HEK293T (cell line): ENCODE results near the gene SPAG16.

Source experiments
- CTBP1 ChIP-seq: fragments of 450-650 bp; IDR thresholded peaks from 2 replicates; pipeline ENCODE4 v1.6.1; 2016; ENCODE audit warnings: borderline replicate concordance
- FOXK2 ChIP-seq: fragments of 450-650 bp; IDR thresholded peaks from 2 replicates; pipeline ENCODE4 v1.6.1; 2016; ENCODE audit warnings: mild to moderate bottlenecking
- SP1 ChIP-seq: fragments of 450-650 bp; IDR thresholded peaks from 2 replicates; pipeline ENCODE4 v1.6.1; 2017
- TARDBP ChIP-seq: fragments of 450-650 bp; IDR thresholded peaks from 2 replicates; pipeline ENCODE4 v1.6.1; 2016

GRCh38 chr2:214019229-214019972, 735.1 kb downstream of the SPAG16 start:
- TF ChIP-seq TARDBP (no peak), CTBP1 (no peak), FOXK2 (no peak), SP1 (no peak)
